PC-9 (cell line): ENCODE measurements around the gene AFAP1L2.

ENCODE experiments used
- CTCF ChIP-seq: fragments of 200-600 bp; sonication (generic); conservative IDR thresholded peaks from 2 replicates; pipeline ENCODE4 v1.6.1; 2017; ENCODE audit warnings: mixed run types, antibody characterized with exemption, mild to moderate bottlenecking, moderate library complexity
- EZH2 ChIP-seq: fragments of 200-600 bp; sonication (generic); IDR thresholded peaks from 2 replicates; pipeline ENCODE4 v1.8.0; 2017; ENCODE audit warnings: antibody characterized with exemption, low read depth

- TF ChIP-seq CTCF: no peak
- no peak for TF ChIP-seq EZH2
These were observed 60.4 kb downstream of the AFAP1L2 start for GRCh38 chr10:114343623-114344505.
